ENCODE data around the gene ANKRD52. TPM values are rescaled to one million over a fixed set of nuclear protein-coding genes. Genes with fewer than 3 reads are reported as not detected.
A peak's percentile ranks its signal among the peaks of the same experiment; 100 is the strongest.

Gene ANKRD52
- total and polyA plus RNA-seq, 9 of the 15 experiments (the other 6 are each of a cell fraction or from before 2014, with no cell fraction given) = 0.52 to 46.8 (median 7.9) TPM

DNA sequence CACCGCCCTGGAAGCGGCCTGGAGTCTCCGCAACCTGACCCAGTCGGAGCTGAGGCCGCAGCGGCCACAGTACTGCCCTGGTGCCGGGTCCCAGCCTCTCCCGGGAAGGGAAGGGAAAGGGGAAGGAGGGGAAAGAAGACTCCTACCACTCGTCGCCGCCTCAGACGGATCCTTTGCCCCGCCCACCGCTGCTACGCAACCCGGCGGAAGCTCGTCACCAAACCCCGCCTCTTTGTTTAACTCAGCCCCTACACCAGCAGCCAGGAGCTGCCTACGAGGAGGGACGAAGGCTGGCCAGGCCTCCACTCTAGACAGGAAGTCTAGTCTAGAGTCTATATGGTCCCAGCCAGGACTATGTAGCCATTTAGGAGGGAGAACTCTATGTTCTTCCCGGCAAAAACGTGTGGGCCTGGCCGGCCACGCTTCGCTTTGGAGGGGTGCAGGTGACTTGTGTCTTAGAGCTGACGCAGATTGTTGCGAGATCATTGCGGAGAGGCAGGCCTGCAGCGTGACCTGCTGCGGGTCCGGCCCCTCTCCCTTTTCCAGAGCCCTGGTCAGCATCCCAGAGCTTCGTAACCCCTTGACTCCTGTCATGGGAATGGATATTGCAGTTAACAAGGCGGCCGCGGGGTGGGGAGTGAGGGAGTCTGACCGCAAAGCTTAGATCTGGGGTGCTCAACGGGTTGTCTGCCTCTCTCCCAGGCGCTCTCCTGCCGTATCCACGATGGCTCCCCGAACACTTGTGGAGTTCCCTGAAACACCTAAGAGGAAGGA, 36.2 kb downstream of the ANKRD52 start, which contains the start of gene RNF41 (continued):
- TF ChIP-seq, protein P1, sequence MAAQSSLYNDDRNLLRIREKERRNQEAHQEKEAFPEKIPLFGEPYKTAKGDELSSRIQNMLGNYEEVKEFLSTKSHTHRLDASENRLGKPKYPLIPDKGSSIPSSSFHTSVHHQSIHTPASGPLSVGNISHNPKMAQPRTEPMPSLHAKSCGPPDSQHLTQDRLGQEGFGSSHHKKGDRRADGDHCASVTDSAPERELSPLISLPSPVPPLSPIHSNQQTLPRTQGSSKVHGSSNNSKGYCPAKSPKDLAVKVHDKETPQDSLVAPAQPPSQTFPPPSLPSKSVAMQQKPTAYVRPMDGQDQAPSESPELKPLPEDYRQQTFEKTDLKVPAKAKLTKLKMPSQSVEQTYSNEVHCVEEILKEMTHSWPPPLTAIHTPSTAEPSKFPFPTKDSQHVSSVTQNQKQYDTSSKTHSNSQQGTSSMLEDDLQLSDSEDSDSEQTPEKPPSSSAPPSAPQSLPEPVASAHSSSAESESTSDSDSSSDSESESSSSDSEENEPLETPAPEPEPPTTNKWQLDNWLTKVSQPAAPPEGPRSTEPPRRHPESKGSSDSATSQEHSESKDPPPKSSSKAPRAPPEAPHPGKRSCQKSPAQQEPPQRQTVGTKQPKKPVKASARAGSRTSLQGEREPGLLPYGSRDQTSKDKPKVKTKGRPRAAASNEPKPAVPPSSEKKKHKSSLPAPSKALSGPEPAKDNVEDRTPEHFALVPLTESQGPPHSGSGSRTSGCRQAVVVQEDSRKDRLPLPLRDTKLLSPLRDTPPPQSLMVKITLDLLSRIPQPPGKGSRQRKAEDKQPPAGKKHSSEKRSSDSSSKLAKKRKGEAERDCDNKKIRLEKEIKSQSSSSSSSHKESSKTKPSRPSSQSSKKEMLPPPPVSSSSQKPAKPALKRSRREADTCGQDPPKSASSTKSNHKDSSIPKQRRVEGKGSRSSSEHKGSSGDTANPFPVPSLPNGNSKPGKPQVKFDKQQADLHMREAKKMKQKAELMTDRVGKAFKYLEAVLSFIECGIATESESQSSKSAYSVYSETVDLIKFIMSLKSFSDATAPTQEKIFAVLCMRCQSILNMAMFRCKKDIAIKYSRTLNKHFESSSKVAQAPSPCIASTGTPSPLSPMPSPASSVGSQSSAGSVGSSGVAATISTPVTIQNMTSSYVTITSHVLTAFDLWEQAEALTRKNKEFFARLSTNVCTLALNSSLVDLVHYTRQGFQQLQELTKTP (IDR thresholded peaks at IDR 0.05; ENCODE audit: low read depth in 1 of 2, partially characterized antibody in 2 of 2) = peak in 1 of 2 experiments; percentile 47
- 0 out of 2 replicates have a peak, but pooled peaks have one; percentile 12 for TF ChIP-seq MYNN (IDR thresholded peaks at IDR 0.05)
- TF ChIP-seq MYNN (CRISPR knock-in tag; IDR thresholded peaks at IDR 0.05) = no peak
- TF ChIP-seq ETV5 (CRISPR knock-in tag; IDR thresholded peaks at IDR 0.05; ENCODE audit: low read depth) = peak; percentile 50; the same call in 1 of the 2 replicates
- no peak; a peak in 1 of 4 replicates for TF ChIP-seq ARNT (IDR thresholded peaks at IDR 0.05)
- no peak for TF ChIP-seq ZNF124 (CRISPR knock-in tag; IDR thresholded peaks at IDR 0.05)
- TF ChIP-seq NCOA1 (IDR thresholded peaks at IDR 0.05; ENCODE audit: low read depth) = no peak
- TF ChIP-seq, protein P2, sequence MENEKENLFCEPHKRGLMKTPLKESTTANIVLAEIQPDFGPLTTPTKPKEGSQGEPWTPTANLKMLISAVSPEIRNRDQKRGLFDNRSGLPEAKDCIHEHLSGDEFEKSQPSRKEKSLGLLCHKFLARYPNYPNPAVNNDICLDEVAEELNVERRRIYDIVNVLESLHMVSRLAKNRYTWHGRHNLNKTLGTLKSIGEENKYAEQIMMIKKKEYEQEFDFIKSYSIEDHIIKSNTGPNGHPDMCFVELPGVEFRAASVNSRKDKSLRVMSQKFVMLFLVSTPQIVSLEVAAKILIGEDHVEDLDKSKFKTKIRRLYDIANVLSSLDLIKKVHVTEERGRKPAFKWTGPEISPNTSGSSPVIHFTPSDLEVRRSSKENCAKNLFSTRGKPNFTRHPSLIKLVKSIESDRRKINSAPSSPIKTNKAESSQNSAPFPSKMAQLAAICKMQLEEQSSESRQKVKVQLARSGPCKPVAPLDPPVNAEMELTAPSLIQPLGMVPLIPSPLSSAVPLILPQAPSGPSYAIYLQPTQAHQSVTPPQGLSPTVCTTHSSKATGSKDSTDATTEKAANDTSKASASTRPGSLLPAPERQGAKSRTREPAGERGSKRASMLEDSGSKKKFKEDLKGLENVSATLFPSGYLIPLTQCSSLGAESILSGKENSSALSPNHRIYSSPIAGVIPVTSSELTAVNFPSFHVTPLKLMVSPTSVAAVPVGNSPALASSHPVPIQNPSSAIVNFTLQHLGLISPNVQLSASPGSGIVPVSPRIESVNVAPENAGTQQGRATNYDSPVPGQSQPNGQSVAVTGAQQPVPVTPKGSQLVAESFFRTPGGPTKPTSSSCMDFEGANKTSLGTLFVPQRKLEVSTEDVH (IDR thresholded peaks at IDR 0.05; ENCODE audit: low read depth, partially characterized antibody) = peak; percentile 74
- TF ChIP-seq ZNF589 (CRISPR knock-in tag; IDR thresholded peaks at IDR 0.05; ENCODE audit: low read depth) = no peak
- TF ChIP-seq ARID2 (IDR thresholded peaks at IDR 0.05) = no peak
- TF ChIP-seq TAL1 (IDR thresholded peaks at IDR 0.05) = no peak
- no peak for TF ChIP-seq CSDE1 (IDR thresholded peaks at IDR 0.05)
- peak; percentile 73; the same call in 1 of the 2 replicates for TF ChIP-seq FOXK1 (CRISPR knock-in tag; IDR thresholded peaks at IDR 0.05; ENCODE audit: borderline replicate concordance)
- no peak for TF ChIP-seq ZNF165 (CRISPR knock-in tag; IDR thresholded peaks at IDR 0.05; ENCODE audit: borderline replicate concordance)
- no peak for TF ChIP-seq ZNF507 (tag; conservative IDR thresholded peaks at IDR 0.05)
- TF ChIP-seq LARP7 (IDR thresholded peaks at IDR 0.05) = no peak

Data from K562 (cell line).